Thoracic aorta (tissue), 2 donors: ENCODE measurements around the gene ELAVL3. TPM values are rescaled to one million over a fixed set of nuclear protein-coding genes. Genes with fewer than 3 reads are reported as not detected.
"Not testable (repeated sequence)": the region's sequence is repeated elsewhere in the genome, so short reads cannot be mapped to it uniquely, and the experiment has no call there.

ENCODE experiments used
- ATAC-seq: fragments of 150-250 bp; one replicate; pipeline ENCODE4 v1.8.0; 2017; ENCODE audit warnings: low read depth; ENCODE audit not compliant: insufficient number of reproducible peaks, low FRiP score
- DNase-seq: peaks from one replicate; pipeline ENCODE4 v3.0.0-alpha.2; 2020; ENCODE audit warnings: low spot score
- H3K27ac ChIP-seq, 2 donors: fragments of 200-600 bp; sonication (generic); 1 replicate in 1 of 2; 2 replicates in 1 of 2; pipeline ENCODE4 v1.5.1; 2016; ENCODE audit warnings: mild to moderate bottlenecking in 2 of 2, moderate library complexity in 2 of 2
- H3K27me3 ChIP-seq: fragments of 200-600 bp; sonication (generic); replicated peaks from 2 replicates; pipeline ENCODE4 v1.6.0; 2016; ENCODE audit warnings: mild to moderate bottlenecking; ENCODE audit not compliant: insufficient read depth
- H3K36me3 ChIP-seq: fragments of 200-600 bp; sonication (generic); one replicate; pipeline ENCODE4 v1.5.1; 2016
- H3K4me1 ChIP-seq, 2 donors: fragments of 200-600 bp; sonication (generic); 1 replicate in 1 of 2; 2 replicates in 1 of 2; pipeline versions ENCODE4 v1.5.1 to v1.6.0; 2016; ENCODE audit warnings: low read depth in 2 of 2, mild to moderate bottlenecking in 1 of 2; ENCODE audit not compliant: control insufficient read depth in 1 of 2
- H3K4me3 ChIP-seq: fragments of 200-600 bp; sonication (generic); 2 replicates; pipeline ENCODE4 v1.5.1; 2016; ENCODE audit warnings: mild to moderate bottlenecking
- H3K9me3 ChIP-seq: fragments of 200-600 bp; sonication (generic); 2 replicates; pipeline ENCODE4 v1.5.1; 2016
- CTCF ChIP-seq: fragments of 200-600 bp; sonication (generic); IDR thresholded peaks from one replicate; pipeline ENCODE4 v1.5.1; 2019; ENCODE audit warnings: antibody characterized with exemption
- total RNA-seq, 2 donors: library from RNA; depleted of rRNA; stranded (reverse); fragments of >200 nt; gene quantifications; one replicate each; pipeline versions ENCODE4 v1.1.0 to v1.2.3, GENCODE V29; 2016

The ELAVL3 gene
- total RNA-seq, 2 donors from 2014 or later = not detected

GRCh38 chr19:11473725-11474124, 7.1 kb downstream of the ELAVL3 start:
- no peak for TF ChIP-seq CTCF
- Histone ChIP-seq H3K27me3 (no peaks in the 10 kb centered on the region), H3K4me1 (no peaks in the 10 kb centered on the region), H3K36me3 (no peaks in the 10 kb centered on the region), H3K27ac (no peak overlapping the region), H3K4me3 (no peak overlapping the region), H3K9me3 (no peaks in the 10 kb centered on the region)
- no peak for DNase-seq
- ATAC-seq = no peak

GRCh38 chr19:11468266-11468845, 12.5 kb downstream of the ELAVL3 start:
- not testable (repeated sequence) for ATAC-seq, H3K27me3 ChIP-seq

GRCh38 chr19:11465600-11465999, 15.2 kb downstream of the ELAVL3 start:
- no peaks in the 10 kb centered on the region for H3K36me3 ChIP-seq
- DNase-seq (no peak), ATAC-seq (no peak)
- H3K9me3 ChIP-seq = no peaks in the 10 kb centered on the region
- no peaks in the 10 kb centered on the region for H3K27me3 ChIP-seq
- no peak overlapping the region for H3K27ac ChIP-seq
- no peak overlapping the region for H3K4me3 ChIP-seq
- TF ChIP-seq CTCF = no peak
- no peaks in the 10 kb centered on the region for H3K4me1 ChIP-seq

More at GRCh38 chr19:11468266-11468845, 12.5 kb downstream of the ELAVL3 start:
- H3K27ac ChIP-seq, H3K9me3 ChIP-seq, H3K4me1 ChIP-seq, DNase-seq, H3K4me3 ChIP-seq, H3K36me3 ChIP-seq: not testable (repeated sequence)

GRCh38 chr19:11464333-11465265, 16.2 kb downstream of the ELAVL3 start:
- ATAC-seq = no peak
- H3K27me3 ChIP-seq = no peaks in the 10 kb centered on the region
- H3K36me3 ChIP-seq = no peaks in the 10 kb centered on the region
- no peak for DNase-seq
- no peak overlapping the region for H3K27ac ChIP-seq
- H3K4me1 ChIP-seq = no peaks in the 10 kb centered on the region
- no peak for TF ChIP-seq CTCF
- no peak overlapping the region for H3K4me3 ChIP-seq
- H3K9me3 ChIP-seq = no peaks in the 10 kb centered on the region

GRCh38 chr19:11463391-11463790, 17.5 kb downstream of the ELAVL3 start:
- no peak overlapping the region for H3K4me3 ChIP-seq
- no peak for DNase-seq
- no peak overlapping the region for H3K27ac ChIP-seq
- H3K4me1 ChIP-seq = no peaks in the 10 kb centered on the region
- no peaks in the 10 kb centered on the region for H3K27me3 ChIP-seq
- H3K36me3 ChIP-seq = no peaks in the 10 kb centered on the region
- no peak for ATAC-seq
- no peak for TF ChIP-seq CTCF
- H3K9me3 ChIP-seq = no peaks in the 10 kb centered on the region
